HG03439 (cell line): Measurements from ENCODE around the gene GLT6D1.
"Not testable (repeated sequence)": the region's sequence is repeated elsewhere in the genome, so short reads cannot be mapped to it uniquely, and the experiment has no call there.

ENCODE experiments used
- ATAC-seq: cut with Tn5 transposase; IDR thresholded peaks from one replicate; pipeline ENCODE4 v1.9.1; 2021; ENCODE audit warnings: mild to moderate bottlenecking, moderate library complexity; ENCODE audit not compliant: unreplicated experiment

GLT6D1 gene, protein sequence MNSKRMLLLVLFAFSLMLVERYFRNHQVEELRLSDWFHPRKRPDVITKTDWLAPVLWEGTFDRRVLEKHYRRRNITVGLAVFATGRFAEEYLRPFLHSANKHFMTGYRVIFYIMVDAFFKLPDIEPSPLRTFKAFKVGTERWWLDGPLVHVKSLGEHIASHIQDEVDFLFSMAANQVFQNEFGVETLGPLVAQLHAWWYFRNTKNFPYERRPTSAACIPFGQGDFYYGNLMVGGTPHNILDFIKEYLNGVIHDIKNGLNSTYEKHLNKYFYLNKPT

GRCh38 chr9:135639196-135639595 lies at the start of gene GLT6D1:
Gene GLT6D1 (minus strand): TSS chr9:135639540. CDS start chr9:135639187, 353 bp downstream.
- ATAC-seq: no peak

GRCh38 chr9:135689011-135689410 lies 49.7 kb upstream of the GLT6D1 start:
- no peak for ATAC-seq

DNA sequence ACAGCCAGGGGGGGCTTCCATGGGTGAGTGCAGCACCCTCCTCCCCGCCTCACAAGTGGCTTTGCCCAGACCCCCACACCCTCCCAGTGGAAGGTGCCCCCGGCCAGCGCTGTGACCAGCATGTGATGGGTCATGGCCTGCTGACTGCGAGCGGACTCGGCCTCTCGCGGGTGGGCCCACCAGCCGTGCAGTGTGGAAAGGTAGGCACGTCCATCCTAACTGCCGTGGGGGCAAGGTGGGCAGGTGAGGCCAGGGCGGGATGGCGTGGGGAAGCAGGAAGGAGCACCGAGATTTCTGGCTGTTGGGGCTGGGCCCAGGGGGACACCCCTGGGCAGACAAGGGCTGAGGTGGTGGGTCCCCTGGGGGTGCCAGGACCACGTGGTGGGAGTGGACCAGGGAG lies 47.9 kb upstream of the GLT6D1 start:
- ATAC-seq: no peak

GRCh38 chr9:135684691-135685090 lies 45.4 kb upstream of the GLT6D1 start:
- no peak for ATAC-seq

DNA sequence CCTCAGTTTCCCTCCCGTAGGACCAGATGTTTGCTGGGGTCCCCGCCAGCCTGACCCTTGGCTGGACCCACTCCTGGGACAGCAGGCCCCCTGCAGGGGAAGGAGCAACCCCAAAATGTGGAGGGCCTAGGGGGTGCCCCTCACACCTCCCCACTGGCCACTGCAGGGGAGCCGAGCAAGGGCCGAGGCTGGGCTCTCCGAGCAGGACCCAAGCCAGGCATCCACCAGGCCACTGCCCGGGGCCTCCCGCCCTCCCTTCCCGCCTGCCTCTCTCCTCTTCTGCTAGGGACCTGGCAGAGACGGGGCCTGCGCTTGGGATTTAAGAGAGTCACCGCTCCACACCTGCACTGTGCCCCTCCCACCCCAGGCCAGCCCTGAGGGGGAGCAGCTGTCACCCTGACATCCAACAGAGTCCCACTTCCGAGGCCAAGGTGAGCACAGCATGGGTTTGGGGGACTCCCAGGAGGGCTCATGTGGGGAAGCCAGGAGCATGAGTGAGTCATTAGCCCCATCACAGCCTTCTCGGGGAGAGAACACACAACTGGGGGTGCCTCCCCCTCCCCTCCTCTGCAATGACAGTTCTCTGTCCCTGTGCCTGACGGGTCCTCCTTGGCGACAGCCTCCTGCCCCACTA lies 44.2 kb upstream of the GLT6D1 start:
- ATAC-seq: no peak

DNA sequence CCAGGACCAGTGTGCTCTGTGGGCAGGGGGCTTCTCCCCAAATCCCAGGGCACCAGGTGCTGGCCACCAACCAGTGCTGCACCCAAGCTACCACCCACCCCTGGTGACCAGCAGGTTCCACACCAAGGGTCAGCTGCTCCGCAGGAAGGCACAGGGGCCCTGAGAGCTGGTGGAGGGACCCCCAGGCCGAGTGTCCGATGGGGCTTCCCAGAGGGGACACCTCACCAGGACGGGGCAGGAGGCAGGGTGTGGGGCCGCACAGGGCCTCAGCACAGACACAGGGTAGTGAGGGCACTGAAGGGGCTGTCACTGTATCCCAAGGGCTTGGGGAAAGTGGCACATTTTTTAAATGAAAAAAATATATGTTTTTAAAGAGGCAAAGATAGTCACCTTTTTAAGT lies 41.8 kb upstream of the GLT6D1 start:
- no peak for ATAC-seq

DNA sequence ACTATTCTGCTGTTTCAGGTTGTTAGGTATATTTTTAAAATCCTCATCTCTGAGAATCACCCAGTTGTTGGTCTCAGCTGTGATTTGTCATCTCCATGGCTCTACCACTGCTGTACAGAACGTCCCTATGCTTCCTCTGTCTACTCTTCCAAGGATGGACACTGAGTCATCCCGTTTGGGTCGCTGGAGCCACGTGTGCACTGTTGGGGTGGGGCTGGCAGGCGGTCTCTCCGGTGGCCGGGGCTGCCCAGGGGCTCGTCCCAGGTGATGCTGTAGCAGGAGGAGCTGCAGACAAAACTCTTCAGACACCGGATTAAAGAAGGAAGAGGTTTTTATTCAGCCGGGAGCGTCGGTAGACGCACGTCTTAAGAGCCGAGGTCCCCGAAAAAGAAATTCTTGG lies 40.7 kb upstream of the GLT6D1 start:
- ATAC-seq: no peak

- no peak for ATAC-seq
These were observed 39.1 kb upstream of the GLT6D1 start for GRCh38 chr9:135678236-135679017.

- no peak for ATAC-seq
These were observed 38.4 kb upstream of the GLT6D1 start for GRCh38 chr9:135677641-135678168.

- no peak for ATAC-seq
These were observed 37.6 kb upstream of the GLT6D1 start for GRCh38 chr9:135676891-135677290.

DNA sequence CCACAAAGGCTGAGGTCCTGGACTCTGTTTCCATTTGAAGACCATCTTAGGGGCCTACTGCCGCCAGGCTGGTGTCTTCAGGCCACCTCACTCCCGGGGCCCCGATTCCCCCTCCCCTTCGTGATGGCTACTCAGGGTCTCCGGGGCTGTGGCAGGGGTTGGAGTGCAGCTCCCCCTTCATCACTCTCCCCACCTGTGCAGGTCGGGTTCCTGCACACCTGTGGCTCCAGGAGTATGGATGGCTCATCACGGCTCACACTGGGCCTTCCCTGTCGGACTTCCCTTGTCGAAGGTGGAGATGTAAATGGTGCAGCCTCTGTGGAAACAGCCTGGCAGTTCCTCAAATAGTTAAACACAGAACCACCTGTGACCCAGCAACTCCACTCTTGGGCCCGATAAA lies 35.6 kb upstream of the GLT6D1 start:
- ATAC-seq: no peak

GRCh38 chr9:135673941-135674340 lies 34.6 kb upstream of the GLT6D1 start:
- ATAC-seq: no peak

DNA sequence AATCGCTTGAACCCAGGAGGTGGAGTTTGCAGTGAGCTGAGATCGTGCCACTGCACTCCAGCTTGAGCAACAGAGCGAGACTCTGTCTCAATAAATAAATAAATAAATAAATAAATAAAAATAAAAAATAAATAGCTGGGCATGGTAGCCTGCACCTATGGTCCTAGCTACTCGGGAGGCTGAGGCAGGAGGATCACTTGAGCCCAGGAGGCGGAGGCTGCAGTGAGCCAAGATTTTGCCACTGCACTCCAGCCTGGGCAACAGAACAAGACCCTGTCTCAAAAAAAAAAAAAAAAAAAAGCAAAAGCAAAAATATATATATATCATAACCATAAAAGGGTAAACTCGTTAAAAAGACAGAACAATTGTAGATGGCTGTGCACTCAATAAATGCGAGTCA lies 33.4 kb upstream of the GLT6D1 start:
- not testable (repeated sequence) for ATAC-seq

DNA sequence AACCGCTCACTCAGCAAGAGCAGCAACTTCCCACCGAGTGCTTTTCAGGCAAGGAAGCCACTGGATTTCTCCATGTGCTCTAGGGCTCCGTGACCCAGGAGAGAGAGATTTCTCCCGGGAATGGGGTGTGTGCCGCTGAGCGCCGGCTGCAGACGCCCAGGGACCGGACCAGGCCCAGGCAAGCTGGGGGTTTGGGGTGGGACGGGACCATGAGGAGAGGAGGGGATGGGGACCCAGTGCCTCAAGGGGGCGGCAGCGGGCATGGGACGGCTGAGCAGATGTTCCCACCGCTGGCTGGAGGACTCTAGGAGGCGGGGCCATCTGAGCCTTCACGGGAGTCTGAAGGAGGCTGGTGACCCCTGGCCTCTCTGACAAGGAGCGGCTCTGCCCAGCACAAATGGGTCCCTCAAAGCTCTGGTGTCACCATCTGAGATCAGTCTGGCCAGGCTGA lies 32.3 kb upstream of the GLT6D1 start:
- ATAC-seq: no peak

GRCh38 chr9:135670721-135671590 lies 31.6 kb upstream of the GLT6D1 start:
- no peak for ATAC-seq

- no peak for ATAC-seq
These were observed 30.4 kb upstream of the GLT6D1 start for GRCh38 chr9:135669616-135670285.

DNA sequence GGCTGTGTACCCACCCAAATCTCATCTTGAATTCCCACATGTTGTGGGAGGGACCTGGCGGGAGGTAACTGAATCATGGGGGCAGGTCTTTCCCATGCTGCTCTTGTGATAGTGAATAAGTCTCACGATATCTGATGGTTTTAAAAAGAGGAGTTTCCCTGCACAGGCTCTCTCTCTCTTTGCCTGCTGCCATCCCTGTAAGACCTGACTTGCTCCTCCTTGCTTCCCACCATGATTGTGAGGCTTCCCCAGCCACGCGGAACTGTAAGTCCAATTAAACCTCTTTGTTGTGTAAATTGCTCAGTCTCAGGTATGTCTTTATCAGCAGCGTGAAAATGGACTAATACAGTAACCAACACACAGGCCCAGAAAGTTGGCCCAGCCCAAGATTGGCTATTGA lies 29.7 kb upstream of the GLT6D1 start:
- ATAC-seq: not testable (repeated sequence)

DNA sequence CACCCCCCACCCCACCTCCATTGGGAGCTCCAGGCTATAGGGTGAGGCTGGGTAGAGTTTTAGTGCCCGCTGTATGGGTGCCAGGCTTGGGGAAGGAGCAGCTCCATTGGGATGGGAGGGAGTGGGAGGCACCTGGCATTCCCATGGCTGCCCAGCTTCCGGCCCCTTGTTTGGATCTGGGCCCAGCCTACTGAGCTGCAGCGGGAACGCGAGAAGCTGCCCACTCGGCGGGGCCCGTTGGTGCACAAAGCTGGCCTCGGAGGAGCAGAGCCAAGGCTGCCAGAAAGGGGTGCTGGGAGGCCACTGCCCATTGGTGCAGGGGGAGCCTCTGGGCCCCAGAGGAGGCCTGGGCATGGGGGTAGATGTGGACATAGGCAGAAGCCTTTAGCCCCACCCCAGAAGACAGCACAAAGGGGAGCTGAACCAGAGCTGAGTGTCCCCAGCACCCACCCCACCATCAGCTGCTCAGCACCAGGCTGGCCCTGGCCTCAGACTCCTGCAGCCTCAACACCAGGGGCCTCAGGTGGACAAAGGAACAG lies 28.2 kb upstream of the GLT6D1 start:
- no peak for ATAC-seq

DNA sequence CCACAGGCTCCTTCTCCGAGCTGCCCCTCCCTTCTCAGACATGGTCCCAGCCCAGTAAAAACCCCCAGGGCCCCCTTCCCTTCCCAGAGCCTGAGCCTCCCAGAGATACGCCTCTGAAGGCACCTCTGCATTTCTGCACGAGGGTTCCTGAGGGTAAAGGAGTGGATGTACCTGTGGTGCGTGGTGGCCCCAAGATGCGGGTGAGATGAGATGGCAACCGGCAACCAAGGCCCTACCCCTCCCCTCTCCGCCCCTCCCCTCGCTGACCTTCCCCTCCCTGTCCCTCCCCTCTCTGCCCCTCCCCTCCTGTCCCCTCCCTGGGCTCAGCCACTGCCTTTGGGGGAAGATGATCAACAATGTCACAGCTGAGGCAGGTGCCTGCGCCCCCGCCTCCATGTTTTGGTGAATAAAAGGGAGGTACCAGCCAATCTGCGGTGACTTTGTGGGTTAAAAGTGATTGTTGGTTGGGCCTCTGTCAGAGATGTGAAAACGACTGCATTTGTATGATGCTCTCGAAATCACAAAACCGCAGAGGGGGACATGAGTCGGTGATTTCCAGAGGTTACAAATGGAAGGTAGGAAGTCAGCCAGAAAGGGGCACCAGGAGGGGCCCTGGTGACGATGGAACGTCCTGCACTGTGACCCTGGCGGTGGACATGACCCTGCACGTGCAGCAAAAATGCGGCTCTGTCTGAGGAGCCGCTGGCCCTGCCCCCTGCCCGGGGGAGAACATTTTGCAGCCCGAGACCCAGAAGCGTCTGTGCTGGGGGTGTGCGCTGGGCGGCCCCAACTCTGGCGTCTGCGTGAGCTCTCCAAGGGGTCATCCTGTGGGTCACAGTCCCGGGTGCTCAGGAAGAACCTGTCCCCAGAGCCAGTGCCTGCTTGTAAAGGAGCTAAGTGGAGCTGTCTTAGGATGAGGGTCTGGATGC lies 27.5 kb upstream of the GLT6D1 start:
- ATAC-seq: no peak
